Coronary artery (tissue), 2 donors: ENCODE results near the gene DGCR2.

Experiments
- DNase-seq: peaks from one replicate; pipeline ENCODE4 v3.0.0-alpha.2; 2017; ENCODE audit warnings: low spot score
- H3K27ac ChIP-seq, 2 donors: fragments of 200-600 bp; sonication (generic); one replicate each; pipeline ENCODE4 v1.5.1; 2016 to 2019
- H3K4me3 ChIP-seq: fragments of 200-600 bp; sonication (generic); 2 replicates; pipeline ENCODE4 v1.5.1; 2016; ENCODE audit warnings: mild to moderate bottlenecking, moderate library complexity
- TF ChIP-seq, protein P1 (sequence below): fragments of 200-600 bp; sonication (generic); IDR thresholded peaks from one replicate; pipeline ENCODE4 v1.5.1; 2019; ENCODE audit warnings: antibody characterized with exemption

The DGCR2 gene

DNA sequence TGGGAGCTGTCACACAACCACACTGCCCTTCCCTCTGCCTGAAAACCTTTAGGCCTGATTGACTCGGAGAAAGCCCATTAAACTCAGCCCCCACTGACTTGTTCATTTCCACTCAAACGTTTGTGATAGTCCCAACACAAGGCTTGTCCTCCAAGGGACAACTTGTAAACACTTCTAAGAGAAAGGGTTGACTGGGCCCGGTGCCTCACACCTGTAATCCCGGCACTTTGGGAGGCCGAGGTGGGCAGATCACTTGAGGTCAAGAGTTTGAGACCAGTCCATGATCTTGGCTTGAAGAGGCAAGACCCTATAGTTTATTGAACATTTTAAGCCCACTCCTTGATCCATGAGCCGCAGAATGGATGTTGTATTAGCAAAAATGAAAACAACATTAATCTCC lies 122.8 kb downstream of the DGCR2 start:
- TF ChIP-seq, protein P1, sequence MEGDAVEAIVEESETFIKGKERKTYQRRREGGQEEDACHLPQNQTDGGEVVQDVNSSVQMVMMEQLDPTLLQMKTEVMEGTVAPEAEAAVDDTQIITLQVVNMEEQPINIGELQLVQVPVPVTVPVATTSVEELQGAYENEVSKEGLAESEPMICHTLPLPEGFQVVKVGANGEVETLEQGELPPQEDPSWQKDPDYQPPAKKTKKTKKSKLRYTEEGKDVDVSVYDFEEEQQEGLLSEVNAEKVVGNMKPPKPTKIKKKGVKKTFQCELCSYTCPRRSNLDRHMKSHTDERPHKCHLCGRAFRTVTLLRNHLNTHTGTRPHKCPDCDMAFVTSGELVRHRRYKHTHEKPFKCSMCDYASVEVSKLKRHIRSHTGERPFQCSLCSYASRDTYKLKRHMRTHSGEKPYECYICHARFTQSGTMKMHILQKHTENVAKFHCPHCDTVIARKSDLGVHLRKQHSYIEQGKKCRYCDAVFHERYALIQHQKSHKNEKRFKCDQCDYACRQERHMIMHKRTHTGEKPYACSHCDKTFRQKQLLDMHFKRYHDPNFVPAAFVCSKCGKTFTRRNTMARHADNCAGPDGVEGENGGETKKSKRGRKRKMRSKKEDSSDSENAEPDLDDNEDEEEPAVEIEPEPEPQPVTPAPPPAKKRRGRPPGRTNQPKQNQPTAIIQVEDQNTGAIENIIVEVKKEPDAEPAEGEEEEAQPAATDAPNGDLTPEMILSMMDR, result no peak
- no peak for DNase-seq
- Histone ChIP-seq H3K4me3 (no peak overlapping the region), H3K27ac (no peak overlapping the region)

DNA sequence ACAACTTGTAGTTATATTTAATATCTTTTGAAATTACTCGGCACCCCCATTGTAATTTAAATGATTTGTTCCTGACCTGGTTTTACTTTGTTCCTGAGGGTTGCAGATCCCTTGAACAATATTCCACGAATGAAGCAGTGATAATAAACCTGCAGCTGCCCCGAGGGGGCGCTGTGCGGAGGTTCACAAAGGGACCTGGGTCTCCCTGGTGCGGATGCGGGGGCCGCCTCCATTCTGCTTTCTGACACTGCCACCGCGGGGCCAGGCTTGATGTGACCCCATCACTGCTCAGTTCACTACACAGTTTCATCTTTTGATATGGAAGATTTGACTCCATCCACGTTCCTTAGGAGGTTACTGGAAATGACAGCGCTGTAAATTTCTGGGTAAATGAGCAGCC lies 123.2 kb downstream of the DGCR2 start:
- Histone ChIP-seq H3K27ac (no peak overlapping the region), H3K4me3 (no peak overlapping the region)
- TF ChIP-seq, protein P1, result no peak
- no peak for DNase-seq

DNA sequence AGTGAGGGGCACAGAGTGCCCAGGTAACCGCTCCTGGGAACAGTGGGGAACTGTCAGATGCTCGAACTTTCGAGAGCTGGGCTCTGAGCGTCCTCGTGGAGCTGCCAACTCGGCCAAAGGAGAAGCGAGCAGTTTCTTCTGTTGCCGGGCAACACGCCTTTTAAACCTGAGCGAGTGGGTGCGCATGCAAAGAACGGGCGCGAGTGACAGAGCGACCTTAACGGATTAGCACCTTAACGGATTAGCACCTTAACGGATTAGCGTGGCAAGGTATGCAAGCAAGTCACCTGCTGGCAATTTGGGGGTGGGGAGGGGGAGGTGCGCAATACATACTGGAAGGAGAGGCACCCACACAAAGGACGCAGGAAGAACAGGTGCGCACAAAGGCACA lies 124.3 kb downstream of the DGCR2 start:
- H3K27ac ChIP-seq, result no peak overlapping the region
- TF ChIP-seq, protein P1, result no peak
- no peak for DNase-seq
- H3K4me3 ChIP-seq, result no peak overlapping the region

DNA sequence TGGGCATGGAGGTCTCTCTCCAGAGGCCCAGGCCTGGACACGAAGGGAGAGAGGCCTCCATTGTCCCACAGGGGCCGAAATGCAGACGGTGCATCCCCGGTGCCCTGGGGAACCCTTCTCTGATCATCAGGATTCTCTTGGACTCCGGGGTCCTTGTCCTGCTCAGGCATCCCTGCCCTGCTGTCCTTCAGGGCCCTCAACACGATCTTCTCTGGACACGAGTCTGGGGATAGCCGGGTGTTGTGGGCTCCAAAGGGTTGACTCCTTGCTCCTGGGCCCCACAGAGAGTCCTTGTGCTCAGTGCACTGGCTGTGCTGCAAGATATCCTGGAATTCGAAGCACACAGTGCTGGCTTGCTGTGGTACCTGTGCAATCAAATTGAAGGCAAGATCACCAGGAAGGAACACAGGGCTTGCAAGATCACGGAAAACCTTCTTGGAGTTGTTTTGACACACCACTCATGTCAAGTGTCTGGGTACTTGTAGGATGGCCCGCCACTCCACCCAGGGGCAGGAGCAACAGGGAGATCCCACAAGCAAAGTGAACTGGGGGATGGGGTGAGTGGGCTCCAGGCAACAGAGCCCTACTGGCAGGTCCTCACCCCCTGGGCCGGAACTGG lies 124.8 kb downstream of the DGCR2 start:
- H3K4me3 ChIP-seq, result no peak overlapping the region

DNA sequence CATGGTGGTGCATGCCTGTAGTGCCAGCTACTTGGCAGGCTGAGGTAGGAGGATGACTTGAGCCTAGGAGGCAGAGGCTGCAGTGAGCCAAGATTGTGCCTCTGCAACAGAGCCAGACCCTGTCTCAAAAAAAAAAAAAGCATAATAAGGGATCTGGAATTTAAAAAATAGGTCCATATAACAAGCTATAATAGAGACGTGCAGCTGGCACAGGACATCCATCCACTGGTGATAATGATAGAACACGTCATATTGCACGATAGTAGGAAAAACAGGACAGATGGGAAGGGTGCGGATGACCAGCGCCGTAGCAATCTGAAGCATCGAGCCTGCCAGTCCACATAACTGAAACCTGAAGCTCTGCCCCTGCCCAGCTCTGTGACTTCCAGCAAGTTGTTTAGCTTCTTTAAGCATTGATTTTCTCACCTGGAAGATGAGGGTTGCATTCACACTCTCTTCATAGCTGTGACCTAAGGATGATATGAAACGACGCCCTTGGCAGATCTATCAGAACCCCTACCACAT lies 125.8 kb downstream of the DGCR2 start:
- no peak for DNase-seq
- Histone ChIP-seq H3K4me3 (no peak overlapping the region), H3K27ac (no peak overlapping the region)
- TF ChIP-seq, protein P1, result no peak

More for the DNA sequence above, 124.8 kb downstream of the DGCR2 start:
- H3K27ac ChIP-seq, result no peak overlapping the region
- TF ChIP-seq, protein P1, result no peak
- no peak for DNase-seq

DNA sequence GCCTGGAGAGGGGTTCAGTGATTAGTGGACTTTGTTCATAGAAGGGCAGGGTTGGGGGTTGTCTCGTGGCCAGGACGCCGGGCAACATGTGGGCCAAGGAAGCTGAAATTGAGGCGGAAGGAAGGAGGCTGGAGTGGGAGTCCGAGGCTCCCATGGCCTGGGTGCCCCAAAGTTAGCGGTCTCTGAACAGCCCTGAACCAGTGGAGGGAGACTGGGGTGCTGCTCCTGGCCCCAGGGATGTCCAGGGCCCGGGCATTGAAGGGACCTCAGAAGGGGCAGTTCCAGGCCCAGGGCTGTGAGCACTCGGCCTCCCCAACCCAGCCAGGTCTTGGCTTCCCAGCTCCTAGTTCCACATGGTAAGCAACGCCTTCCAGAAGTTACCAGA lies 126.9 kb downstream of the DGCR2 start:
- TF ChIP-seq, protein P1, result no peak

DNA sequence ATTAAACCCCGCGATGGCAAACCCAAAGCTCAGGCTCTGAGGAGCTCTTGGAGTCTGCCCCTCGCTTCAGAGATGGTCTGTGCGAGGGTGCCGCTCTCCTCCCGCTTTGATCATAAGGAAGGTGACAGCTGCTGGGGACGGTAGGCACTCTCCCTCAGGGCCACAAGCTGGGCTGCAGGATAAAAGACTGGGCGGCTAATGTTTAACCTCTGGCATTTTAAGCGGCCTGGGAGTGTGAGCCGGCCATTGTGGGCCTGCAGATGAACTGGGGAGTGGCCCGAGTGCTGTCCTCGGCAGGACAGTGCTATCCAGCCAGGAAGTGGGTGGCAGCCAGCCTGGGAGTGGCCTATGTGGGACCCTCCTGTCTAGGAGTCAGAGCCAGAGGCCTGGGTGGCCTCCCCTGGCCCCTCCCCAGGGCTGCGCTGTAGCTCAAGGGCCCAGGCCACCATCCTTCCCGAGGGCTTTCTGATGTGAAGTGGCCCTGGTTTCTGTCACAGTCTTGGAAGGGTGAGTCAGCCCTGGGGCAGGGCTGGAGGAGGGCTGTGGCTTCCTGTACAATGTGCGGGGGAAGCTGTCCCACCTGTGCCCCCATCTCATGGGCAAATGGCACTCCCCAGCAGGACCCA lies 127.4 kb downstream of the DGCR2 start:
- H3K4me3 ChIP-seq, result no peak overlapping the region
- DNase-seq, result peak; percentile 29
- TF ChIP-seq, protein P1, result no peak
- H3K27ac ChIP-seq, result no peak overlapping the region

More for the DNA sequence above, 126.9 kb downstream of the DGCR2 start:
- no peak for DNase-seq
- Histone ChIP-seq H3K4me3 (no peak overlapping the region), H3K27ac (no peak overlapping the region)
